D721Med (cell line): ENCODE measurements around the gene MFSD6L.

Source experiments
- DNase-seq: peaks from one replicate; pipeline ENCODE4 v3.0.0; 2011; ENCODE audit warnings: low spot score; ENCODE audit not compliant: insufficient read length
- FAIRE-seq: peaks from 2 replicates; lab custom pipeline; 2011; peaks lifted over from hg19 to GRCh38; lab: Jason Lieb, UNC
- CTCF ChIP-seq: IDR thresholded peaks from 2 replicates; pipeline ENCODE4 v1.5.1; 2012; ENCODE audit warnings: mild to moderate bottlenecking, control low read depth; ENCODE audit not compliant: insufficient read depth; ENCODE audit errors: missing control alignments

MFSD6L gene, protein sequence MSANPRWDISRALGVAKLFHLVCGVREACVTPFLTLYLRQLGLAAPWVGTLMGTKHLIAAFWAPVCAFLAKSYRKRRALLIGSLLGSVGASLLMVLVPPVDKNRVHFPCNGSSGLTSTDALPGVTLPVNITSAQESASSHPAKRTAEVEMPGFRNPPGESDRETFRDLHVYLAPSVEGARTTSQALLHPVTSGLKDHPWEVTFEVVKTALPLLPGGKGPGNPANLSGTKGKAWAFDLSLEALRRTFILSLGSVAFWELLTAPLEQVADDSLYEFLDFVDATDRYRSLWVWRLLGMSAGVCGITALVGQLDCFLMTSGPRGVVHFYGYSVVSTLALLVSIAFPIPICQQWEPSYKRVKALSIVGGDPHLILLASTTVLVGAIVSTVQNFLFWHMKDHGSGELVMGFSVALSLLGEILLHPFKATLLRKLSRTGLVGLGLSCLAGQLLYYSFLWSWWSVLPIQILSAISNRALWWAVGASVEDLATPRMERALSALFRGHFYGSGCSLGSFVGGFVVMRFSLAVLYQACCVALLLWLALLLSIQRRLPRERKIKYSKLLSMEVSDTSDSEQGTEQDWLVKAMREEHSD

GRCh38 chr17:8798846-8799569 is at the start of gene MFSD6L:
Gene MFSD6L (minus strand): TSS chr17:8799365. CDS start chr17:8799120, 245 bp downstream.
- TF ChIP-seq CTCF: no peak
- no peak for FAIRE-seq
- no peak for DNase-seq

DNA sequence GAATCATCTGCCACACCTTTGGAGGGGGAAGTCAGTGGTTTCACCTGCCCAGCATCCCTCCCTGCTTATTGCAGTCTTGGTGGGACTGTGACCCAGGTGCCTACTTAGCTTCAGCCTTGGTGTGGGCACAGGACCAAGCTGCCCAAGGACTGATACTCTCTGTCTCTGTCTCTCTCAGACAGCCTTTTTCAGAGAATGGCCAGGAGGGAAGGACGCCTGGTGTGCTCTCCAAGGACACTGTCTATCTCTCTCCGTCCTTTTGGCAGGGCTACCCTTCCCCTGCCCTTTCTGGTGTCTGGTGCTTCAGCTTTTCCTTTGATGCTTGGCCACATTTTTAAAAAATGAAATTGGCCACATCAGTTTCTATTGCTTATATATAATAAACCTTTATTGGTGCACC is 48.7 kb upstream of the MFSD6L start:
- no peak for TF ChIP-seq CTCF
- no peak for DNase-seq
- no peak for FAIRE-seq

GRCh38 chr17:8846768-8847211 is 47.6 kb upstream of the MFSD6L start:
- no peak for FAIRE-seq
- no peak for DNase-seq
- TF ChIP-seq CTCF: no peak

GRCh38 chr17:8844229-8845218 is 45.4 kb upstream of the MFSD6L start:
- no peak for TF ChIP-seq CTCF
- FAIRE-seq (no peak), DNase-seq (no peak)

GRCh38 chr17:8843344-8843743 is 44.2 kb upstream of the MFSD6L start:
- TF ChIP-seq CTCF: no peak

DNA sequence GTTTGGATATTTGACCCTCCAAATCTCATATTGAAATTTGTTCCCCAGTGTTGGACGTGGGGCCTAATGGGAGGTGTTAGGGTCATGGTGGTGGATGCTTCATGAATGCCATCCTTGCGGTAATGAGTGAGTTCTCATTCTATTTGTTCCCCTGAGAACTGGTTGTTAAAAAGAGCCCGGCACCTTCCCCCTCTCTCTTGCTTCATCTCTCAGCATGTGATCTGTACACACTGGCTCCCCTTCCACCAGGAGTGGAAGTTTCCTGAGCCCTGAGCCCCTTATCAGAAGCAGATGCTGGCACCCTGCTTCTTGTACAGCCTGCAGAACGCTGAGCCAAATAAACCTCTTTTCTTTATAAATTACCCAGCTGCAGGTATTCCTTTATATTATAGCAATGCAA is 42.7 kb upstream of the MFSD6L start:
- FAIRE-seq: no peak
- DNase-seq: no peak
- TF ChIP-seq CTCF: no peak

More at GRCh38 chr17:8843344-8843743, 44.2 kb upstream of the MFSD6L start:
- DNase-seq (no peak), FAIRE-seq (no peak)
